Uterus (tissue), 2 donors: Measurements from ENCODE around the gene PLEKHB2.

Source experiments
- CTCF ChIP-seq, 4 experiments: fragments of 200-600 bp in 2 of 4; fragments of 450-650 bp in 2 of 4; sonication (generic) in 2 of 4; IDR thresholded peaks; one replicate each; pipeline ENCODE4 v1.5.1; 2016 to 2019; ENCODE audit warnings: antibody characterized with exemption in 4 of 4, mild to moderate bottlenecking in 2 of 4, moderate library complexity in 1 of 4
- POLR2A ChIP-seq, 2 donors: fragments of 450-650 bp; IDR thresholded peaks; one replicate each; pipeline ENCODE4 v1.6.1; 2016; ENCODE audit warnings: antibody characterized with exemption in 2 of 2, mild to moderate bottlenecking in 1 of 2, moderate library complexity in 1 of 2

- no peak for TF ChIP-seq CTCF (IDR thresholded peaks at IDR 0.05)
- TF ChIP-seq POLR2A (IDR thresholded peaks at IDR 0.05), result no peak
Measured at GRCh38 chr2:131120815-131121317, 15.7 kb downstream of the PLEKHB2 start.
